Mesodermal cell (in vitro differentiated cells): ENCODE data around the gene PCIF1.

Experiments
- H3K27ac ChIP-seq: 2 replicates; pipeline ENCODE4 v1.7.0; 2013; ENCODE audit warnings: mild to moderate bottlenecking, low read depth, low read length, moderate library complexity; ENCODE audit not compliant: severe bottlenecking
- H3K36me3 ChIP-seq: 2 replicates; pipeline ENCODE4 v1.7.1; 2013; ENCODE audit warnings: mild to moderate bottlenecking, low read length, moderate library complexity; ENCODE audit not compliant: control insufficient read depth, insufficient read depth
- H3K4me1 ChIP-seq: one replicate; pipeline ENCODE4 v1.7.1; 2013; ENCODE audit warnings: mild to moderate bottlenecking, low read length; ENCODE audit not compliant: insufficient read depth, control insufficient read depth, poor library complexity, severe bottlenecking
- H3K4me3 ChIP-seq: 2 replicates; pipeline ENCODE4 v1.7.0; 2013; ENCODE audit warnings: low read length, control low read depth, mild to moderate bottlenecking; ENCODE audit not compliant: insufficient read depth, poor library complexity, severe bottlenecking; ENCODE audit errors: extremely low read depth
- H3K9me3 ChIP-seq: 2 replicates; pipeline ENCODE4 v1.7.1; 2013; ENCODE audit warnings: mild to moderate bottlenecking, low read length, moderate library complexity; ENCODE audit not compliant: control insufficient read depth
- WGBS, 2 experiments: methylation state at CpG; one replicate each; pipeline ENCODE4 v1.1.5; 2013; ENCODE audit warnings: missing lambda C conversion rate in 2 of 2; ENCODE audit not compliant: insufficient coverage in 2 of 2; 5-methylcytosine and 5-hydroxymethylcytosine counted together

Gene PCIF1

GRCh38 chr20:45963059-45964005 lies 28.8 kb downstream of the PCIF1 start:
- no peak overlapping the region for H3K4me3 ChIP-seq
- H3K27ac ChIP-seq: no peak overlapping the region
- WGBS, 2 experiments: 92 to 96% methylated on average over 25 to 30 of the region's 34 CpGs
- H3K4me1 ChIP-seq: no peaks in the 10 kb centered on the region
- H3K9me3 ChIP-seq: no peaks in the 10 kb centered on the region
- peaks cover 95% of the 10 kb centered on the region for H3K36me3 ChIP-seq

- no peak overlapping the region for H3K27ac ChIP-seq
- H3K9me3 ChIP-seq: no peaks in the 10 kb centered on the region
- H3K36me3 ChIP-seq: peaks cover 95% of the 10 kb centered on the region
- no peaks in the 10 kb centered on the region for H3K4me1 ChIP-seq
- WGBS, 2 experiments: 92 to 96% methylated on average over 7 to 8 of the region's 9 CpGs
- no peak overlapping the region for H3K4me3 ChIP-seq
Measured at GRCh38 chr20:45964006-45964400, 29.5 kb downstream of the PCIF1 start.

- Histone ChIP-seq H3K27ac (no peak overlapping the region), H3K36me3 (peaks cover 89% of the 10 kb centered on the region), H3K4me1 (peaks cover 5% of the 10 kb centered on the region), H3K4me3 (no peak overlapping the region), H3K9me3 (no peaks in the 10 kb centered on the region)
- 94 to 95% methylated on average over 6 to 13 of the region's 18 CpGs for WGBS, 2 experiments
Measured at GRCh38 chr20:45965169-45966002, 30.9 kb downstream of the PCIF1 start.

- Histone ChIP-seq H3K4me3 (no peak overlapping the region), H3K36me3 (peaks cover 66% of the 10 kb centered on the region), H3K9me3 (no peaks in the 10 kb centered on the region), H3K27ac (no peak overlapping the region), H3K4me1 (peaks cover 11% of the 10 kb centered on the region)
- 93 to 97% methylated on average over 7 to 10 of the region's 13 CpGs for WGBS, 2 experiments
Measured at GRCh38 chr20:45967551-45968080, 33.1 kb downstream of the PCIF1 start.

- H3K4me1 ChIP-seq: peaks cover 13% of the 10 kb centered on the region
- WGBS, 2 experiments: 95% methylated on average over 9 of the region's 10 CpGs
- peaks cover 63% of the 10 kb centered on the region for H3K36me3 ChIP-seq
- H3K27ac ChIP-seq: no peak overlapping the region
- H3K4me3 ChIP-seq: no peak overlapping the region
- no peaks in the 10 kb centered on the region for H3K9me3 ChIP-seq
Measured at GRCh38 chr20:45968081-45968671, 33.7 kb downstream of the PCIF1 start.

- Histone ChIP-seq H3K9me3 (no peaks in the 10 kb centered on the region), H3K27ac (no peak overlapping the region), H3K36me3 (peaks cover 54% of the 10 kb centered on the region), H3K4me1 (peaks cover 13% of the 10 kb centered on the region), H3K4me3 (no peak overlapping the region)
- WGBS, 2 experiments: 90 to 92% methylated on average over 10 to 12 of the region's 14 CpGs
Measured at GRCh38 chr20:45968801-45969711, 34.6 kb downstream of the PCIF1 start.

GRCh38 chr20:45969712-45970634 lies 35.5 kb downstream of the PCIF1 start:
- Histone ChIP-seq H3K4me1 (peaks cover 18% of the 10 kb centered on the region), H3K27ac (no peak overlapping the region), H3K9me3 (no peaks in the 10 kb centered on the region), H3K4me3 (peak overlapping the region; percentile 78), H3K36me3 (peaks cover 48% of the 10 kb centered on the region)
- 64 to 67% methylated on average over 3 to 4 of the region's 6 CpGs for WGBS, 2 experiments

GRCh38 chr20:45970646-45971424 lies 36.4 kb downstream of the PCIF1 start:
- WGBS, 2 experiments: 72 to 82% methylated on average over 24 to 32 of the region's 34 CpGs
- Histone ChIP-seq H3K9me3 (no peaks in the 10 kb centered on the region), H3K36me3 (peaks cover 39% of the 10 kb centered on the region), H3K4me3 (peak overlapping the region; percentile 78), H3K4me1 (peaks cover 18% of the 10 kb centered on the region), H3K27ac (peak overlapping the region; percentile 100)

- Histone ChIP-seq H3K4me1 (peaks cover 18% of the 10 kb centered on the region), H3K36me3 (peaks cover 34% of the 10 kb centered on the region), H3K4me3 (peak overlapping the region; percentile 78), H3K27ac (peak overlapping the region; percentile 100), H3K9me3 (no peaks in the 10 kb centered on the region)
- WGBS, 2 experiments: 25 to 32% methylated on average over 9 to 14 of the region's 14 CpGs
Measured at GRCh38 chr20:45971425-45971674, 36.9 kb downstream of the PCIF1 start.
